Lung (tissue), 12 donors: ENCODE results near the gene CA10. TPM values are rescaled to one million over a fixed set of nuclear protein-coding genes. Genes with fewer than 3 reads are reported as not detected.

Experiments used
- ATAC-seq: fragments of 200-7000 bp; cut with Tn5 transposase; one replicate; pipeline ENCODE4 v1.9.1; 2020; ENCODE audit warnings: moderate number of reproducible peaks; ENCODE audit not compliant: insufficient read depth, low FRiP score
- DNase-seq, 3 donors: peaks; one replicate each; pipeline ENCODE4 v3.0.0-alpha.2; 2013 to 2017
- H3K27ac ChIP-seq, 2 donors: one replicate each; pipeline ENCODE4 v1.5.1; 2013; ENCODE audit warnings: mild to moderate bottlenecking in 2 of 2, moderate library complexity in 2 of 2, control low read depth in 1 of 2, inconsistent platforms in 1 of 2, low read depth in 1 of 2, low read length in 1 of 2
- H3K27me3 ChIP-seq, 3 donors: one replicate each; pipeline ENCODE4 v1.5.1; 2013; ENCODE audit warnings: low read length in 2 of 3; ENCODE audit not compliant: control insufficient read depth in 3 of 3, insufficient read depth in 3 of 3
- H3K36me3 ChIP-seq, 4 donors: one replicate each; pipeline ENCODE4 v1.5.1; 2013; ENCODE audit warnings: low read length in 4 of 4, mild to moderate bottlenecking in 1 of 4, moderate library complexity in 1 of 4; ENCODE audit not compliant: control insufficient read depth in 4 of 4, insufficient read depth in 4 of 4
- H3K4me1 ChIP-seq, 5 donors: one replicate each; pipeline ENCODE4 v1.5.1; 2013; ENCODE audit warnings: low read length in 5 of 5, mild to moderate bottlenecking in 2 of 5, moderate library complexity in 1 of 5; ENCODE audit not compliant: control insufficient read depth in 5 of 5, insufficient read depth in 5 of 5
- H3K4me3 ChIP-seq: one replicate; pipeline ENCODE4 v1.5.1; 2013; ENCODE audit warnings: mild to moderate bottlenecking, control low read depth, moderate library complexity
- H3K9ac ChIP-seq, 2 donors: one replicate each; pipeline ENCODE4 v1.5.1; 2013; ENCODE audit warnings: low read length in 2 of 2, control low read depth in 1 of 2; ENCODE audit not compliant: insufficient read depth in 1 of 2
- H3K9me3 ChIP-seq, 4 donors: one replicate each; pipeline ENCODE4 v1.5.1; 2013; ENCODE audit warnings: low read length in 3 of 4, mild to moderate bottlenecking in 1 of 4, moderate library complexity in 1 of 4; ENCODE audit not compliant: control insufficient read depth in 4 of 4, insufficient read depth in 3 of 4
- CTCF ChIP-seq: IDR thresholded peaks from 2 replicates; pipeline ENCODE4 v1.5.1; 2012; ENCODE audit warnings: mild to moderate bottlenecking; ENCODE audit errors: control extremely low read depth, extremely low read depth
- WGBS, 2 donors: extraction: QIAGEN DNeasy Blood & Tissue Kit; methylation state at CpG; one replicate each; pipeline ENCODE4 v1.1.7; 2013; 5-methylcytosine and 5-hydroxymethylcytosine counted together
- polyA plus RNA-seq, 2 donors: library from polyadenylated mRNA; stranded (reverse); fragments of 200-250 nt; gene quantifications; one replicate each; pipeline ENCODE4 v1.2.1, GENCODE V29; 2013
- total RNA-seq, 2 donors: library from RNA; depleted of rRNA in 1 of 2; stranded (reverse); fragments of >200 nt in 1 of 2; gene quantifications; one replicate each; pipeline ENCODE4 v1.2.1, GENCODE V29; 2014 to 2021
- donor health status: control.
- donor health status: control.
- donor health status: Bipolar disorder and iron deficiency.
- donor health status: healthy.
- donor health status: DM: yes; HTN: yes; CAD: no.

Gene CA10
- total and polyA plus RNA-seq, 4 donors = 0.04 to 0.17 TPM; not detected in 2

GRCh38 chr17:52105591-52105990 lies 52.9 kb downstream of the CA10 start:
- Histone ChIP-seq H3K4me1 (no peaks in the 10 kb centered on the region), H3K27ac (no peak overlapping the region), H3K9me3 (peaks cover 0 to 2% (median 0%) of the 10 kb centered on the region in 4 donors), H3K27me3 (no peaks in the 10 kb centered on the region), H3K36me3 (no peaks in the 10 kb centered on the region), H3K4me3 (no peak overlapping the region), H3K9ac (no peak overlapping the region)
- DNase-seq = no peak
- TF ChIP-seq CTCF = no peak
- ATAC-seq = no peak
- WGBS, 2 donors = 92 to 96% methylated on average over 1 of the region's 1 CpG

- Histone ChIP-seq H3K4me1 (no peaks in the 10 kb centered on the region), H3K36me3 (no peaks in the 10 kb centered on the region), H3K27ac (no peak overlapping the region), H3K4me3 (no peak overlapping the region), H3K9me3 (no peaks in the 10 kb centered on the region), H3K27me3 (no peaks in the 10 kb centered on the region), H3K9ac (no peak overlapping the region)
- no peak for DNase-seq
- TF ChIP-seq CTCF = no peak
- ATAC-seq = no peak
Observed at GRCh38 chr17:52096056-52096455, 62.5 kb downstream of the CA10 start.

- Histone ChIP-seq H3K9ac (no peak overlapping the region), H3K4me1 (no peaks in the 10 kb centered on the region), H3K9me3 (no peaks in the 10 kb centered on the region), H3K27me3 (no peaks in the 10 kb centered on the region), H3K27ac (no peak overlapping the region), H3K4me3 (no peak overlapping the region), H3K36me3 (no peaks in the 10 kb centered on the region)
- 74 to 86% methylated on average over 2 of the region's 2 CpGs for whole genome bisulfite sequencing, 2 donors
- ATAC-seq (no peak), DNase-seq (no peak)
- TF ChIP-seq CTCF = no peak
Observed at GRCh38 chr17:52084176-52084575, 74.3 kb downstream of the CA10 start.

- Histone ChIP-seq H3K27me3 (no peaks in the 10 kb centered on the region), H3K4me3 (no peak overlapping the region), H3K4me1 (no peaks in the 10 kb centered on the region), H3K36me3 (no peaks in the 10 kb centered on the region), H3K9me3 (no peaks in the 10 kb centered on the region), H3K9ac (no peak overlapping the region), H3K27ac (no peak overlapping the region)
- no peak for TF ChIP-seq CTCF
- DNase-seq = no peak
- WGBS, 2 donors = 75 to 80% methylated on average over 4 of the region's 4 CpGs
- ATAC-seq = no peak
Observed at GRCh38 chr17:52079496-52079895, 79.0 kb downstream of the CA10 start.
